ENCODE data around the gene SYT9. TPM values are rescaled to one million over a fixed set of nuclear protein-coding genes. Genes with fewer than 3 reads are reported as not detected.

SYT9 gene
- total RNA-seq, 1 experiment from 2014 or later: not detected

- BruUV-seq (replicated peaks): no TSS peak
- Mint-ChIP-seq H3K4me3 (ENCODE audit: low read depth, unreplicated experiment) (no peak overlapping the region), H3K27me3 (ENCODE audit: unreplicated experiment) (peaks cover 54% of the 10 kb centered on the region), H3K4me1 (ENCODE audit: low read depth, unreplicated experiment) (no peaks in the 10 kb centered on the region), H3K36me3 (ENCODE audit: insufficient read depth, unreplicated experiment) (no peaks in the 10 kb centered on the region), H3K9me3 (ENCODE audit: low read depth, unreplicated experiment) (no peaks in the 10 kb centered on the region), H3K27ac (ENCODE audit: unreplicated experiment) (no peak overlapping the region)
- intact Hi-C loops (cut with micrococcal nuclease; ENCODE audit: unreplicated experiment): no loop called here
- CTCF ChIA-PET: interaction anchor here (1.8 kb wide), 1 partner anchor 10 kb away, joined by 5 read pairs; no protein-coding TSS in a partner anchor
- DNase-seq: no peak
- no peak for TF ChIP-seq CTCF (IDR thresholded peaks at IDR 0.05; ENCODE audit: unreplicated experiment)
These were observed 51.4 kb downstream of the SYT9 start for GRCh38 chr11:7303146-7303545.

GRCh38 chr11:7306900-7307299 lies 55.2 kb downstream of the SYT9 start:
- intact Hi-C loops (cut with micrococcal nuclease; ENCODE audit: unreplicated experiment): no loop called here
- BruUV-seq (replicated peaks): no TSS peak
- no peaks in the 10 kb centered on the region for H3K9me3 Mint-ChIP-seq (ENCODE audit: low read depth, unreplicated experiment)
- H3K27ac Mint-ChIP-seq (ENCODE audit: unreplicated experiment): no peak overlapping the region
- no peak for DNase-seq
- H3K4me3 Mint-ChIP-seq (ENCODE audit: low read depth, unreplicated experiment): no peak overlapping the region
- CTCF ChIA-PET: no interaction called here
- peaks cover 69% of the 10 kb centered on the region for H3K27me3 Mint-ChIP-seq (ENCODE audit: unreplicated experiment)
- H3K4me1 Mint-ChIP-seq (ENCODE audit: low read depth, unreplicated experiment): no peaks in the 10 kb centered on the region
- no peak for TF ChIP-seq CTCF (IDR thresholded peaks at IDR 0.05; ENCODE audit: unreplicated experiment)
- no peaks in the 10 kb centered on the region for H3K36me3 Mint-ChIP-seq (ENCODE audit: insufficient read depth, unreplicated experiment)

- intact Hi-C loops (cut with micrococcal nuclease; ENCODE audit: unreplicated experiment): no loop called here
- no peak overlapping the region for H3K4me3 Mint-ChIP-seq (ENCODE audit: low read depth, unreplicated experiment)
- no TSS peak for BruUV-seq (replicated peaks)
- H3K27ac Mint-ChIP-seq (ENCODE audit: unreplicated experiment): no peak overlapping the region
- no peaks in the 10 kb centered on the region for H3K36me3 Mint-ChIP-seq (ENCODE audit: insufficient read depth, unreplicated experiment)
- H3K27me3 Mint-ChIP-seq (ENCODE audit: unreplicated experiment): peaks cover 71% of the 10 kb centered on the region
- CTCF ChIA-PET: no interaction called here
- TF ChIP-seq CTCF (IDR thresholded peaks at IDR 0.05; ENCODE audit: unreplicated experiment): no peak
- H3K4me1 Mint-ChIP-seq (ENCODE audit: low read depth, unreplicated experiment): no peaks in the 10 kb centered on the region
- no peak for DNase-seq
- no peaks in the 10 kb centered on the region for H3K9me3 Mint-ChIP-seq (ENCODE audit: low read depth, unreplicated experiment)
These were observed 56.1 kb downstream of the SYT9 start for GRCh38 chr11:7307836-7308235.

- TF ChIP-seq CTCF (IDR thresholded peaks at IDR 0.05; ENCODE audit: unreplicated experiment): no peak
- peaks cover 2% of the 10 kb centered on the region for H3K9me3 Mint-ChIP-seq (ENCODE audit: low read depth, unreplicated experiment)
- CTCF ChIA-PET: interaction anchor here (1.5 kb wide), 1 partner anchor 8 kb away, joined by 5 read pairs; no protein-coding TSS in a partner anchor
- DNase-seq: no peak
- no peaks in the 10 kb centered on the region for H3K4me1 Mint-ChIP-seq (ENCODE audit: low read depth, unreplicated experiment)
- BruUV-seq (replicated peaks): no TSS peak
- H3K4me3 Mint-ChIP-seq (ENCODE audit: low read depth, unreplicated experiment): no peak overlapping the region
- no peak overlapping the region for H3K27ac Mint-ChIP-seq (ENCODE audit: unreplicated experiment)
- no peaks in the 10 kb centered on the region for H3K36me3 Mint-ChIP-seq (ENCODE audit: insufficient read depth, unreplicated experiment)
- H3K27me3 Mint-ChIP-seq (ENCODE audit: unreplicated experiment): peaks cover 70% of the 10 kb centered on the region
- intact Hi-C loops (cut with micrococcal nuclease; ENCODE audit: unreplicated experiment): no loop called here
These were observed 60.2 kb downstream of the SYT9 start for GRCh38 chr11:7311903-7312302.
